Embryonic facial prominence (tissue), 1 donor: ENCODE measurements around the gene LRRC10B.

Source experiments
- DNase-seq: peaks from one replicate; pipeline ENCODE4 v3.0.0-alpha.2; 2016; ENCODE audit errors: extremely low spot score

LRRC10B gene

GRCh38 chr11:61531044-61531443 is 22.5 kb downstream of the LRRC10B start:
- no peak for DNase-seq

- DNase-seq: no peak
These were observed 23.8 kb downstream of the LRRC10B start for GRCh38 chr11:61532134-61533038.

GRCh38 chr11:61533039-61533375 is 24.5 kb downstream of the LRRC10B start:
- DNase-seq: no peak

GRCh38 chr11:61533401-61533800 is 24.9 kb downstream of the LRRC10B start:
- no peak for DNase-seq

GRCh38 chr11:61534025-61534932 is 25.7 kb downstream of the LRRC10B start:
- DNase-seq: no peak

- DNase-seq: no peak
These were observed 26.6 kb downstream of the LRRC10B start for GRCh38 chr11:61534933-61535839.

GRCh38 chr11:61535998-61536675 is 27.6 kb downstream of the LRRC10B start:
- DNase-seq: no peak

- DNase-seq: no peak
These were observed 28.2 kb downstream of the LRRC10B start for GRCh38 chr11:61536676-61537270.

- DNase-seq: no peak
These were observed 28.8 kb downstream of the LRRC10B start for GRCh38 chr11:61537326-61537725.

GRCh38 chr11:61538636-61538961 is 30.1 kb downstream of the LRRC10B start:
- DNase-seq: no peak

GRCh38 chr11:61539006-61539405 is 30.5 kb downstream of the LRRC10B start:
- DNase-seq: no peak

GRCh38 chr11:61539831-61540357 is 31.3 kb downstream of the LRRC10B start:
- DNase-seq: no peak

GRCh38 chr11:61540528-61540927 is 32.0 kb downstream of the LRRC10B start:
- DNase-seq: no peak

- DNase-seq: no peak
These were observed 33.0 kb downstream of the LRRC10B start for GRCh38 chr11:61541598-61541997.

GRCh38 chr11:61542024-61542461 is 33.5 kb downstream of the LRRC10B start:
- DNase-seq: no peak

- no peak for DNase-seq
These were observed 34.2 kb downstream of the LRRC10B start for GRCh38 chr11:61542705-61543104.

- DNase-seq: no peak
These were observed 35.2 kb downstream of the LRRC10B start for GRCh38 chr11:61543606-61544306.

- DNase-seq: no peak
These were observed 35.9 kb downstream of the LRRC10B start for GRCh38 chr11:61544466-61544865.

- no peak for DNase-seq
These were observed 36.8 kb downstream of the LRRC10B start for GRCh38 chr11:61545341-61545740.

- no peak for DNase-seq
These were observed 37.4 kb downstream of the LRRC10B start for GRCh38 chr11:61545921-61546320.
